ENCODE results near the gene CNTFR.

Gene CNTFR

DNA sequence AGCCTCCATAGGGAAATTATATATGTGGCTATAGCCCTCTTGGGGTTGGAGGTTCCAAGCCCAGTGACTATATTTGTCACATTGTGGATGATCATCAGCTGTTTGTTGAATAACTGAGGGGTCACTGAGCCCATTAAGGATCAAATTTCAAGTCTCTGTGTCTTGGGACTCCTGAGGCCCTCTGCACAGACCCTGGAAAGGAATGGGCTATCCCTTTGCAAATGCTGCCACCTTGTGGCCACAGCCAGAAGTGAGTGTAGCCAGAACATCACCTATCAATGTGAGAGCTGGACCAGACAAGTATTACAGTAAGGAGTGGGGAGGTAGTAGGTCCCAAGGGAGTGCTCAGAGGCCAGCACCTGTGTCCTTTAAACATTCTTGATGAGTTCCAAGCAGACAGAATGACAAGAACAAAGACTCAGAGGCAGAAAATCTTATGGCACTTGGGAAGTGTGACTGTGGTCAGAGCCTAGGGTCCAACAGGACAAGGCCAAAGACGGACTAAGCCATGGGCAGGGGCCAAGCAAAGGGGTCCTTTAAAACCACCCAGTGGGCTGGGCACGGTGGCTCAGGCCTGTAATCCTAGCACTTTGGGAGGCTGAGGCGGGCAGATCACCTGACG is 14.2 kb upstream of the CNTFR start:
- Histone ChIP-seq H3K4me1 (ENCODE audit: control insufficient read depth, low read length) (no peaks in the 10 kb centered on the region), H3K36me3 (ENCODE audit: control insufficient read depth, low read length) (no peaks in the 10 kb centered on the region), H3K27ac (ENCODE audit: low read depth, low read length) (no peak overlapping the region), H3K9me3 (ENCODE audit: control insufficient read depth, insufficient read depth, low read length) (no peaks in the 10 kb centered on the region), H4K20me1 (ENCODE audit: control insufficient read depth, insufficient read depth, low read depth, low read length) (no peaks in the 10 kb centered on the region), H3K79me2 (ENCODE audit: control insufficient read depth, low read length) (no peaks in the 10 kb centered on the region), H3K4me2 (ENCODE audit: low read length) (no peak overlapping the region), H3K4me3 (ENCODE audit: low read length) (no peak overlapping the region), H3K9me2 (replicated peaks; ENCODE audit: control insufficient read depth, low read length) (no peaks in the 10 kb centered on the region), H3F3A (ENCODE audit: control insufficient read depth, insufficient read depth) (no peaks in the 10 kb centered on the region), H3K27me3 (ENCODE audit: control insufficient read depth, low read length) (no peaks in the 10 kb centered on the region)
- TF ChIP-seq, protein P1, sequence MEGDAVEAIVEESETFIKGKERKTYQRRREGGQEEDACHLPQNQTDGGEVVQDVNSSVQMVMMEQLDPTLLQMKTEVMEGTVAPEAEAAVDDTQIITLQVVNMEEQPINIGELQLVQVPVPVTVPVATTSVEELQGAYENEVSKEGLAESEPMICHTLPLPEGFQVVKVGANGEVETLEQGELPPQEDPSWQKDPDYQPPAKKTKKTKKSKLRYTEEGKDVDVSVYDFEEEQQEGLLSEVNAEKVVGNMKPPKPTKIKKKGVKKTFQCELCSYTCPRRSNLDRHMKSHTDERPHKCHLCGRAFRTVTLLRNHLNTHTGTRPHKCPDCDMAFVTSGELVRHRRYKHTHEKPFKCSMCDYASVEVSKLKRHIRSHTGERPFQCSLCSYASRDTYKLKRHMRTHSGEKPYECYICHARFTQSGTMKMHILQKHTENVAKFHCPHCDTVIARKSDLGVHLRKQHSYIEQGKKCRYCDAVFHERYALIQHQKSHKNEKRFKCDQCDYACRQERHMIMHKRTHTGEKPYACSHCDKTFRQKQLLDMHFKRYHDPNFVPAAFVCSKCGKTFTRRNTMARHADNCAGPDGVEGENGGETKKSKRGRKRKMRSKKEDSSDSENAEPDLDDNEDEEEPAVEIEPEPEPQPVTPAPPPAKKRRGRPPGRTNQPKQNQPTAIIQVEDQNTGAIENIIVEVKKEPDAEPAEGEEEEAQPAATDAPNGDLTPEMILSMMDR (IDR thresholded peaks at IDR 0.05; ENCODE audit: low read depth, low read length, poor library complexity, severe bottlenecking) = peak; percentile 96
- TF ChIP-seq EZH2phosphoT487 (IDR thresholded peaks at IDR 0.05; ENCODE audit: borderline replicate concordance, low read length) = no peak

DNA sequence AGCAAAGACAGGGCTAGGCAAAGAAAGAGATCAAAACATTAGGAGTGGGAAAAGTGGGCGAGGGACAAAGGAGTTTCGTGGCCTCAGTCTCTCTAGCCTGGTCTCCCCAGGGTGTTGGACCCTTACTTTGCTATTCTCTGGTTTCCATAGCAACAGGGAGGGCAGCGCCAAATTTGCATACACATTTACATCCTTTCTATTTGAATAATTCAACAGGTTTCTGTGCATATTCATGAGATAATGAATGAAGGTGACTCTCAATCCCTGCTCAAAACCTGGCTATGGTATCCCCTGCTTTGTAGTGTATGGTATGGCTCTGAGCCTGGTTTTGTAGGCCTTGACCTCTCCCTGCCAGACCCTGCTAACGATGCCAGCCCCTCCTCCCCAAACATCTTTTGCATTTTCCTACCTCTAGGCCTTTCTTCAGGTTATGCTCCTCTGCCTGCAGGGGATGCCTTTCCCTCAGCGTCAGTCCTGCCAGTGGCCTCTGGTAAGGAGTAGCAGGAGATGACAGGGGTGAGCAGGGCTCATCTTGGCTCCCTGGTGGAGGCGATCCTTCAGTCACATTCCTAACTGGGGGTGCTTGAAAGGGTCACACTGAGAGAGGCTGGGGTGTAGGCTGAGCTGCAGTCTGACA is 12.5 kb upstream of the CNTFR start:
- H3K9me3 ChIP-seq (ENCODE audit: control insufficient read depth, insufficient read depth, low read length) = no peaks in the 10 kb centered on the region
- H3K27ac ChIP-seq (ENCODE audit: low read depth, low read length) = no peak overlapping the region
- H3K27me3 ChIP-seq (ENCODE audit: control insufficient read depth, low read length) = no peaks in the 10 kb centered on the region
- H3K36me3 ChIP-seq (ENCODE audit: control insufficient read depth, low read length) = no peaks in the 10 kb centered on the region
- no peak overlapping the region for H3K4me2 ChIP-seq (ENCODE audit: low read length)
- H4K20me1 ChIP-seq (ENCODE audit: control insufficient read depth, insufficient read depth, low read depth, low read length) = no peaks in the 10 kb centered on the region
- H3K9me2 ChIP-seq (replicated peaks; ENCODE audit: control insufficient read depth, low read length) = no peaks in the 10 kb centered on the region
- TF ChIP-seq, protein P1 (IDR thresholded peaks at IDR 0.05; ENCODE audit: low read depth, low read length, poor library complexity, severe bottlenecking) = no peak
- TF ChIP-seq EZH2phosphoT487 (IDR thresholded peaks at IDR 0.05; ENCODE audit: borderline replicate concordance, low read length) = no peak
- H3K4me3 ChIP-seq (ENCODE audit: low read length) = no peak overlapping the region
- H3K79me2 ChIP-seq (ENCODE audit: control insufficient read depth, low read length) = no peaks in the 10 kb centered on the region
- H3F3A ChIP-seq (ENCODE audit: control insufficient read depth, insufficient read depth) = no peaks in the 10 kb centered on the region
- H3K4me1 ChIP-seq (ENCODE audit: control insufficient read depth, low read length) = no peaks in the 10 kb centered on the region

GRCh38 chr9:34600908-34601307 is 11.4 kb upstream of the CNTFR start:
- Histone ChIP-seq H3K27ac (ENCODE audit: low read depth, low read length) (no peak overlapping the region), H3K4me1 (ENCODE audit: control insufficient read depth, low read length) (no peaks in the 10 kb centered on the region), H4K20me1 (ENCODE audit: control insufficient read depth, insufficient read depth, low read depth, low read length) (no peaks in the 10 kb centered on the region), H3K4me3 (ENCODE audit: low read length) (no peak overlapping the region), H3K9me2 (replicated peaks; ENCODE audit: control insufficient read depth, low read length) (no peaks in the 10 kb centered on the region), H3K27me3 (ENCODE audit: control insufficient read depth, low read length) (no peaks in the 10 kb centered on the region; the same call in 1 of the 2 replicates), H3K36me3 (ENCODE audit: control insufficient read depth, low read length) (no peaks in the 10 kb centered on the region), H3K9me3 (ENCODE audit: control insufficient read depth, insufficient read depth, low read length) (no peaks in the 10 kb centered on the region), H3K79me2 (ENCODE audit: control insufficient read depth, low read length) (no peaks in the 10 kb centered on the region), H3K4me2 (ENCODE audit: low read length) (no peak overlapping the region), H3F3A (ENCODE audit: control insufficient read depth, insufficient read depth) (no peaks in the 10 kb centered on the region)
- no peak for TF ChIP-seq EZH2phosphoT487 (IDR thresholded peaks at IDR 0.05; ENCODE audit: borderline replicate concordance, low read length)
- TF ChIP-seq, protein P1 (IDR thresholded peaks at IDR 0.05; ENCODE audit: low read depth, low read length, poor library complexity, severe bottlenecking) = no peak
